ENCODE measurements around the gene RASGRF1. TPM values are rescaled to one million over a fixed set of nuclear protein-coding genes. Genes with fewer than 3 reads are reported as not detected.
"Not testable (repeated sequence)": the region's sequence is repeated elsewhere in the genome, so short reads cannot be mapped to it uniquely, and the experiment has no call there.

The RASGRF1 gene
- total and polyA plus RNA-seq, 5 donors: 0.05 to 0.12 TPM; not detected in 3

GRCh38 chr15:79003301-79003700 lies 87.3 kb downstream of the RASGRF1 start:
- H3K4me1 ChIP-seq (ENCODE audit: control insufficient read depth, insufficient read depth, low read length): no peaks in the 10 kb centered on the region
- no peak overlapping the region for H3K27ac ChIP-seq (ENCODE audit: low read length)
- ATAC-seq (no peak), DNase-seq (no peak)
- H3K9me3 ChIP-seq (ENCODE audit: control insufficient read depth, low read length): no peaks in the 10 kb centered on the region
- H3K27me3 ChIP-seq (ENCODE audit: control insufficient read depth, insufficient read depth): no peaks in the 10 kb centered on the region
- H3K4me3 ChIP-seq (ENCODE audit: low read length): no peak overlapping the region
- intact Hi-C loops (cut with DNase I): no loop called here
- WGBS: 88% methylated on average over 9 of the region's 9 CpGs

DNA sequence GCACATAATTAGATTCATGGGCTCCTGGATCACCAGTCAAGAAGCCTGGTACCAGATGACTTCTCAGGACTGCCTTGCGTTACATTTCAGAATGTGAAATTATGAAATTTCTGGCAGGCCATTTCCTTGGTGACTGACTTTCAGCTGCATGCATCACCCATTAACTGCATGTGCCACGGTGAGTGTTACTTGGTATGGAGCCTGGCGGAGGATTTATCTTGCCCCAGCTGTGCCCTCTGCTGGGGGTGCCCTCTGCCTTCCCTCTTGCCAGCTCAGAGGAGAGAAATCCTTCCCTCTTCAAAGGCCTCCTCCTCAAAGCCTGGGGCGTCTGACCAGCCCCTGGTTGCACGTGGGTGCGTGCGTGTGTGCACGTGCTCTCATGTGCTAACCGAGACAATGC lies 88.0 kb downstream of the RASGRF1 start:
- 90% methylated on average over 9 of the region's 9 CpGs for WGBS
- H3K4me1 ChIP-seq (ENCODE audit: control insufficient read depth, insufficient read depth, low read length): no peaks in the 10 kb centered on the region
- no peak for ATAC-seq
- intact Hi-C loops (cut with DNase I): no loop called here
- no peak overlapping the region for H3K27ac ChIP-seq (ENCODE audit: low read length)
- no peaks in the 10 kb centered on the region for H3K27me3 ChIP-seq (ENCODE audit: control insufficient read depth, insufficient read depth)
- peak in 1 of 3 donors; percentile 36 for DNase-seq
- H3K4me3 ChIP-seq (ENCODE audit: low read length): no peak overlapping the region
- H3K9me3 ChIP-seq (ENCODE audit: control insufficient read depth, low read length): no peaks in the 10 kb centered on the region

GRCh38 chr15:78999636-79000035 lies 90.9 kb downstream of the RASGRF1 start:
- H3K27me3 ChIP-seq (ENCODE audit: control insufficient read depth, insufficient read depth): no peaks in the 10 kb centered on the region
- intact Hi-C loops (cut with DNase I): no loop called here
- no peak overlapping the region for H3K27ac ChIP-seq (ENCODE audit: low read length)
- no peaks in the 10 kb centered on the region for H3K4me1 ChIP-seq (ENCODE audit: control insufficient read depth, insufficient read depth, low read length)
- DNase-seq (no peak), ATAC-seq (no peak)
- H3K9me3 ChIP-seq (ENCODE audit: control insufficient read depth, low read length): no peaks in the 10 kb centered on the region
- WGBS: 82% methylated on average over 11 of the region's 11 CpGs
- H3K4me3 ChIP-seq (ENCODE audit: low read length): no peak overlapping the region

DNA sequence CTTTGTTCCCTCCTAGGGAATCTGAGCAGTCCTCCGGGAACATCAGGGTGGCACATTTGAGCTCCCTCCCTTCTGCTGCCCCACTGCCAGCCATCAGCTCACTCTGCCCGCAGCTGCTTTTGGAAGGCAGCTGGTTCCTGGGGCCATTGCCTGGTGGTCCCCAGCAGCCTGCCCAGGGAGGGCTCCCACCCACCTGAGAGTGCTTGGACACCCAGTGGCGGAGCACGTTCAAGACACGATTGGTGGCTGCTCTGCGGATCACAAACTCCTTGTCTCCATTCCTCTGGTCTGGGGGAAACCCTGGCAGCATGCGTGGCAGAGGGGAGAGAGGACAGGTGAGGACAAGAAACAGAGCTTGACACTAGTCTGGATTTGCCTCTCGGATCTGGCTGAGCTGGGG lies 92.1 kb downstream of the RASGRF1 start:
- DNase-seq: no peak
- WGBS: 87% methylated on average over 8 of the region's 8 CpGs
- no peak for ATAC-seq

GRCh38 chr15:78997981-78998499 lies 92.5 kb downstream of the RASGRF1 start:
- no peak overlapping the region for H3K4me3 ChIP-seq (ENCODE audit: low read length)
- H3K9me3 ChIP-seq (ENCODE audit: control insufficient read depth, low read length): no peaks in the 10 kb centered on the region
- ATAC-seq (no peak), DNase-seq (no peak)
- no peaks in the 10 kb centered on the region for H3K4me1 ChIP-seq (ENCODE audit: control insufficient read depth, insufficient read depth, low read length)
- no peak overlapping the region for H3K27ac ChIP-seq (ENCODE audit: low read length)
- H3K27me3 ChIP-seq (ENCODE audit: control insufficient read depth, insufficient read depth): no peaks in the 10 kb centered on the region
- WGBS: 88% methylated on average over 8 of the region's 8 CpGs
- intact Hi-C loops (cut with DNase I): no loop called here

More for the DNA sequence above, 92.1 kb downstream of the RASGRF1 start:
- H3K4me1 ChIP-seq (ENCODE audit: control insufficient read depth, insufficient read depth, low read length): no peaks in the 10 kb centered on the region
- no peaks in the 10 kb centered on the region for H3K27me3 ChIP-seq (ENCODE audit: control insufficient read depth, insufficient read depth)
- no peak overlapping the region for H3K27ac ChIP-seq (ENCODE audit: low read length)
- no peak overlapping the region for H3K4me3 ChIP-seq (ENCODE audit: low read length)
- intact Hi-C loops (cut with DNase I): no loop called here
- no peaks in the 10 kb centered on the region for H3K9me3 ChIP-seq (ENCODE audit: control insufficient read depth, low read length)

- H3K27me3 ChIP-seq (ENCODE audit: control insufficient read depth, insufficient read depth): no peaks in the 10 kb centered on the region
- H3K4me3 ChIP-seq (ENCODE audit: low read length): no peak overlapping the region
- 97% methylated on average over 6 of the region's 6 CpGs for WGBS
- H3K4me1 ChIP-seq (ENCODE audit: control insufficient read depth, insufficient read depth, low read length): no peaks in the 10 kb centered on the region
- DNase-seq: no peak
- H3K9me3 ChIP-seq (ENCODE audit: control insufficient read depth, low read length): no peaks in the 10 kb centered on the region
- ATAC-seq: no peak
- no peak overlapping the region for H3K27ac ChIP-seq (ENCODE audit: low read length)
- intact Hi-C loops (cut with DNase I): no loop called here
Measured at GRCh38 chr15:78996894-78997275, 93.7 kb downstream of the RASGRF1 start.

- Histone ChIP-seq H3K9me3 (ENCODE audit: control insufficient read depth, low read length) (no peaks in the 10 kb centered on the region), H3K4me3 (ENCODE audit: low read length) (no peak overlapping the region), H3K4me1 (ENCODE audit: control insufficient read depth, insufficient read depth, low read length) (no peaks in the 10 kb centered on the region), H3K27ac (ENCODE audit: low read length) (no peak overlapping the region), H3K27me3 (ENCODE audit: control insufficient read depth, insufficient read depth) (no peaks in the 10 kb centered on the region)
- peak in 1 of 3 donors; percentile 39 for DNase-seq
- 76% methylated on average over 22 of the region's 22 CpGs for WGBS
- intact Hi-C loops (cut with DNase I): no loop called here
- no peak for ATAC-seq
Measured at GRCh38 chr15:78995921-78996893, 94.4 kb downstream of the RASGRF1 start.

GRCh38 chr15:78995161-78995560 lies 95.4 kb downstream of the RASGRF1 start:
- DNase-seq; H3K4me3 ChIP-seq (ENCODE audit: low read length); H3K27me3 ChIP-seq (ENCODE audit: control insufficient read depth, insufficient read depth); ATAC-seq; intact Hi-C loops (cut with DNase I); H3K4me1 ChIP-seq (ENCODE audit: control insufficient read depth, insufficient read depth, low read length); H3K9me3 ChIP-seq (ENCODE audit: control insufficient read depth, low read length); H3K27ac ChIP-seq (ENCODE audit: low read length): not testable (repeated sequence)
- 77% methylated on average over 6 of the region's 6 CpGs for WGBS

DNA sequence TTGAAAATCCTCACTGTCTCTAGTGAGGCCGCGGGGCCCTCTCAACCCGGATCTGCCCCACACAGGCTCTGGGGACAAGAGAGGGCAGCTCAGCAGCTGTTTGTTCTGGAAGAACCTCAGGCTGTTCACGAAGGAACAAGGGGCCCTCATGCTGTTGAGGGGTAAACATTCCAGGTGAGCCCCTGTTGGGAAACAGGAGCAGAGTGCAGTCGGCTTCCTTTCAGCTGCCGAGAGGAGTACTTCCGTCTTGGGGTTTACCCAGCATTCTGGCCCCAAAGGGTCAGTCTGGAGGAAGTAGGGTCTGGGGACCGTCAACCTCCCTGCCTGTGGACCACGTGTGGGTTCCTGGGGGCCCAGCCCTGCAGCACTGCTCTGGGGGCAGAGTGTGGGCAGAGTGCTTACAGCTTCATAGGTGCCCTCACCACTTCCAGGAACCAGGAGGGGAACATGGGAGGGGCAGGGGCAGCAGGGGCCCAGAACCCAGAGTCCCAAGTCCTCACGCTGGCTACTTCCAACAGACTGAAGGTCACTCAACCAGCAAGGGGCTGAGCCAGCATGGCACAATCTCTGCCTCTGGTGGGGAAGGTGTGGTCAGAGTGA lies 96.5 kb downstream of the RASGRF1 start:
- Histone ChIP-seq H3K27ac (ENCODE audit: low read length) (no peak overlapping the region), H3K9me3 (ENCODE audit: control insufficient read depth, low read length) (no peaks in the 10 kb centered on the region), H3K4me1 (ENCODE audit: control insufficient read depth, insufficient read depth, low read length) (no peaks in the 10 kb centered on the region), H3K27me3 (ENCODE audit: control insufficient read depth, insufficient read depth) (no peaks in the 10 kb centered on the region), H3K4me3 (ENCODE audit: low read length) (no peak overlapping the region)
- ATAC-seq (no peak), DNase-seq (no peak)
- WGBS: 73% methylated on average over 10 of the region's 10 CpGs
- intact Hi-C loops (cut with DNase I): no loop called here

DNA sequence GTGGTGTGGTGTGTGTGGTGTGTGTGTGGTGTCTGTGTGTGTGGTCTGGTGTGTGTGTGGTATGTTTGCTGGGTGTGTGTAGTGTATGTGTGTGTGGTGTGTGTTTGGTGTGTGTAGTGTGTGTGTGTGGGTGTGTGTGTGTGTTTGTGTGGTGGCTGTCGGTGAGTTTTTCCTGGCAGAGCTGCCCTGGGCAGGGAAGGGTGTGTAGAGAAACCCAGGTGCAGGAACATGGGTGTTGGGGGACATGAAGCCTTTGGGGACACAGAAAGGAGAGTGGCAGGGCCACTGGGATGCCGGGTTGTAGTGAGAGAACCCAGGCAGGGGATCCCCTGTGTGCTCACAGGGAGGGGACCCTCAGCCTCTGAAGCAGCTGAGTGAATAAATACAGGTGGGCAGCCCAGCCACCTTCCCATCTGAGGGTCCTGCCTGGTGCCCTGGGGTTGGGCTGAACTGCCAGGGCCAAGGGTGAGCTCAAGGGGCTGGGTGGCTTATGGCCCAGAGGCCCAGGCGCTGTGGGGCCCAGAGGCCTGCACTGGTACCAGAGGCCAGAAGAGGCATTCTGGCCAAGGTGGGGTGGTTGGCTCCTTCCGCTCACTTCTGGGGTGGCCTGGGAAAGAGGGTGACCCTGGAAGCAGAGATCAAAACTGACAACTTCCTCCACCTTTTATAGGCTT lies 97.2 kb downstream of the RASGRF1 start:
- ATAC-seq (no peak), DNase-seq (no peak)
- H3K27me3 ChIP-seq (ENCODE audit: control insufficient read depth, insufficient read depth): no peaks in the 10 kb centered on the region
- 89% methylated on average over 4 of the region's 4 CpGs for WGBS
- intact Hi-C loops (cut with DNase I): no loop called here
- H3K4me3 ChIP-seq (ENCODE audit: low read length): no peak overlapping the region
- no peak overlapping the region for H3K27ac ChIP-seq (ENCODE audit: low read length)
- H3K4me1 ChIP-seq (ENCODE audit: control insufficient read depth, insufficient read depth, low read length): no peaks in the 10 kb centered on the region
- no peaks in the 10 kb centered on the region for H3K9me3 ChIP-seq (ENCODE audit: control insufficient read depth, low read length)

All from right cardiac atrium (tissue), 5 donors.